ENCODE results near the gene SEC22C. TPM values are rescaled to one million over a fixed set of nuclear protein-coding genes. Genes with fewer than 3 reads are reported as not detected.

Gene SEC22C
- total RNA-seq, 4 donors from 2014 or later, result 20.5 to 35.6 (median 30.8) TPM

DNA sequence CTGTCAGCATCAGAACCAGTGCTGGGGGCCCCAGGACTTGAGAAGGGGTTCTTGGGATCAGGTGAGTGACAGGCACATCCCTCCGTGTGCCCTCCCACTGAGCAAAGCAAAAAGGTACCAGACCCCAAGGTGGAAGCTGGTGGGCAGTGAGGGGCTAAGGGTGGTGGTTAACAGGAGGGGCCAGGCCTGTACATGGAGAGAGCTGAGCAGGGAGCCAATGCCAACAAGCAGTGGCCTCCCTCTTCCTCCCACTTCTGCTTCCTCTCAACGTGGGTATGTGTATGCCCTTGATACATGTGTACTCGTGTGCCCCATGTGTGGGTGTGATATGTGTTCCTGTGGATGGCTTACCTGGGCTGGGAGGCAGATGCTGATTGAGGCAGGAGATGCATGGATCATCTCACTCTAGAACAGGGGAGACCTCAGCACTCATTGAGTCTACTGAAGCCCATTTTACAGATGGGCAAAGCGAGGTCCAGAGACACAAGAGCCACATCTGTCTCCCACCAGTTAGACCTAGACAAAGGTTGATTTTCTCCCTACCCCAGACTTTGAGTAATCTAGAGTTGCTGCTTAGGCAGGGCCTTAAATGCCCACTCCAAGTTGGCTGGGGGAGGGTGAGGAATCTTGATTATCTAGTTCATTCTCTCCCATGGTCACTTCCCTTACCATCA lies 78.4 kb downstream of the SEC22C start:
- intact Hi-C loops (cut with DNase I; ENCODE audit: low total_unique reads), result no loop called here
- DNase-seq (ENCODE audit: low spot score in 2 of 2), result peak; percentile 14 to 78
- WGBS, 2 donors, result 47 to 51% methylated on average over 4 of the region's 4 CpGs
- TF ChIP-seq, protein P1, sequence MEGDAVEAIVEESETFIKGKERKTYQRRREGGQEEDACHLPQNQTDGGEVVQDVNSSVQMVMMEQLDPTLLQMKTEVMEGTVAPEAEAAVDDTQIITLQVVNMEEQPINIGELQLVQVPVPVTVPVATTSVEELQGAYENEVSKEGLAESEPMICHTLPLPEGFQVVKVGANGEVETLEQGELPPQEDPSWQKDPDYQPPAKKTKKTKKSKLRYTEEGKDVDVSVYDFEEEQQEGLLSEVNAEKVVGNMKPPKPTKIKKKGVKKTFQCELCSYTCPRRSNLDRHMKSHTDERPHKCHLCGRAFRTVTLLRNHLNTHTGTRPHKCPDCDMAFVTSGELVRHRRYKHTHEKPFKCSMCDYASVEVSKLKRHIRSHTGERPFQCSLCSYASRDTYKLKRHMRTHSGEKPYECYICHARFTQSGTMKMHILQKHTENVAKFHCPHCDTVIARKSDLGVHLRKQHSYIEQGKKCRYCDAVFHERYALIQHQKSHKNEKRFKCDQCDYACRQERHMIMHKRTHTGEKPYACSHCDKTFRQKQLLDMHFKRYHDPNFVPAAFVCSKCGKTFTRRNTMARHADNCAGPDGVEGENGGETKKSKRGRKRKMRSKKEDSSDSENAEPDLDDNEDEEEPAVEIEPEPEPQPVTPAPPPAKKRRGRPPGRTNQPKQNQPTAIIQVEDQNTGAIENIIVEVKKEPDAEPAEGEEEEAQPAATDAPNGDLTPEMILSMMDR (IDR thresholded peaks at IDR 0.05), result no peak
- no peak for TF ChIP-seq POLR2A (IDR thresholded peaks at IDR 0.05)
- peak overlapping the region; percentile 27 for H3K4me3 ChIP-seq (ENCODE audit: low read depth, poor library complexity, severe bottlenecking)

DNA sequence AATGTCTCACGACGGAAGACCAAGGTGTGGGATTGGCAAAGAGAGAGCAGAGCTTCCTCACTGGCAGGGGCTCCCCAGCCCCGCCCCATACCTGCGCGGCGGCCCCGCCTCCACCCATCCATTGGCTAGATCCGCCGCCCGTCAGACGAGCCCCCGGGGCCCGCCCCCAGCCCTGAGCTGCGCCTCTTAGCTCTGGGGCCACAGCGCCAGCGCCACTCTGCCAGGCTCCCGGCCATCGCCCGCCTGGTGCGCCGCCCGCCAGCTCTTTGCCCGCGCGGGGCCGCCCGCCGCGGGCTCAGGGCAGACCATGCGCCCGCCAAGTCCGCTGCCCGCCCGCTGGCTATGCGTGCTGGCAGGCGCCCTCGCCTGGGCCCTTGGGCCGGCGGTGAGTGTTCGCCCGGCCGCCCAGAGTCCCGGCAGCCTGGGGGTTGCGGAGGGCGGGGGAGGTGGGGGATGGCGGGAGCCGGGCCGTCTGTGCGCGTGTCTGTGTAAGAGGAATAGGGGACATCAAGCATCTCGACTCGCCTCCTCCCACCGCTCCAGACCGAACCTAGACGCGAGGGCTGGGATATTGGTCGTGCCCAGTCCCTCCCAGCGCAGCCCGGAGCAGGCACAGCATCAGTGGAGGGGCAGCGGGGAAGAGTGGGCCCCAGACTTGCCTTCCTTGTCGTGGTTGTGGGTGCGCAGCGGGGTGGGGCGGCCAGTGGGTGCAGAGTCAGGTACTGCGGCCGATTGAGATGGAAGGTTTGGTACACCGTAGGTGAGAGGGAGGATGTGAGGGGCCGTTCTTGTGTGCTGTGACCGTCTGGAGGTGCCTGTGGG lies 79.1 kb downstream of the SEC22C start, which contains the start of gene VIPR1:
TSS of gene VIPR1 (plus strand) at position 215 of the 822 bp plus-strand sequence. CDS start at position 308, 93 bp downstream.
- H3K4me3 ChIP-seq (ENCODE audit: low read depth, poor library complexity, severe bottlenecking), result peak within 1 kb of the TSS; percentile 27
- WGBS, 2 donors, result 11 to 23% methylated on average over 35 of the region's 69 CpGs
- no peak for TF ChIP-seq POLR2A (IDR thresholded peaks at IDR 0.05)
- TF ChIP-seq, protein P1 (IDR thresholded peaks at IDR 0.05), result no peak
- intact Hi-C loops (cut with DNase I; ENCODE audit: low total_unique reads), result no loop called here
- DNase-seq (ENCODE audit: low spot score in 2 of 2), result peak; percentile 77 to 96

DNA sequence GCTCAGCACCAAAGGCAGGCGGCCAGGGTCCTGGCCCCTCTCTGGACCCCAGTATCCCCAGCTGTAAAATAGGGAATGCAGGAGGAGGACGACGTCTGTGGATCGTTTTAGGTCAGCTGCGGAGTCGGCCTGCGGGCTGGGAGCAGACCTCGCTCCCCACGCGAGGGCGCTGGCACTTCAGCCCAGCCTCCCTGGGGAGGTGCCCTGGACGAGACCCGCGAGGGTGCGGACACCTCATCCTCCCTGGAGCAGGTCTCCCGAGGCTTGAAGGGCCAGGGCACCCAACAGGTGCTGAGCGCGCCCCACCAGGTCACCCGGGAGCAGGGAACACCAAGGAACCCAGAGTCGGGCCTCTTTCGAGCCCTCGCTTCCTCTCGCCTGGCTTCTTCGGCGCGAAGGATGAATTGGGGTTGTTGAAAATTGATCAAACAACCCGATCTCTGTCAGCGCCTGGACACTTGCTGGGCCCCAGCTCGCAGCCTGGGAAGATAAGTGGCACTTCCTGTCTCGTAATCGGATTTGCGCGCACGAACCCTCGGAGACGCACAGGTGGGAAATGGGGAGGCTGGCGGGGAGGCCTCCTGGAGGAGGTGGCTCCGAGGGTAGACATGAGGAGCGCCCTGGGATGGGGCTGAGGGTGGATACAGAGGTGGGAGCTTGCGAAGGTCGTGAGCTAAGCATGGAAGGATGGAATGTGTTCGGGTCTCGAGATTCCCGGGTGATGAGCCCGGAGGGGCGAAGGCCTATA lies 79.9 kb downstream of the SEC22C start:
- intact Hi-C loops (cut with DNase I; ENCODE audit: low total_unique reads), result no loop called here
- peak overlapping the region; percentile 12 for H3K4me3 ChIP-seq (ENCODE audit: low read depth, poor library complexity, severe bottlenecking)
- DNase-seq (ENCODE audit: low spot score in 2 of 2), result peak; percentile 49 to 91
- 1% methylated on average over 35 to 36 of the region's 46 CpGs for WGBS, 2 donors
- TF ChIP-seq POLR2A (IDR thresholded peaks at IDR 0.05), result no peak
- TF ChIP-seq, protein P1 (IDR thresholded peaks at IDR 0.05), result no peak

DNA sequence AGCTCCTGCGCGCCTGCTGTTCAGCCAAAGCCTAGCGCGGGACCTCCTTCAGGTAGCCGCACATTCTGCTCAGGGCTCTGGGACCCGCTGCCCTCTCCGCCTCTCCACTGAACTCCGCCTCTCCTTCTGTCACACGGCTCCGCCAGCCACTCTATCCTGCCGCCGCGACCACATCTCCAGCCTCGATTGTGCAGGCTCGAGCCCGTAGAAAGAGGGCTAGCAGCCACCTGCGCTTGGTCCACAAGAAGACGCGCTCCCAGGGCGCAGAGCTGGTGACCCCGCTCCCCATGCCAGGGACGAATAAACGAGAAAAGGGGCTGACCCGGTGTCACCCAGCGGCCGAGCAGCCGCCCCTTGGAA lies 80.5 kb downstream of the SEC22C start:
- no peak overlapping the region for H3K4me3 ChIP-seq (ENCODE audit: low read depth, poor library complexity, severe bottlenecking)
- peak; percentile 18 to 86 for DNase-seq (ENCODE audit: low spot score in 2 of 2)
- no peak for TF ChIP-seq POLR2A (IDR thresholded peaks at IDR 0.05)
- TF ChIP-seq, protein P1 (IDR thresholded peaks at IDR 0.05), result no peak
- WGBS, 2 donors, result 17 to 32% methylated on average over 27 of the region's 27 CpGs
- intact Hi-C loops (cut with DNase I; ENCODE audit: low total_unique reads), result no loop called here

DNA sequence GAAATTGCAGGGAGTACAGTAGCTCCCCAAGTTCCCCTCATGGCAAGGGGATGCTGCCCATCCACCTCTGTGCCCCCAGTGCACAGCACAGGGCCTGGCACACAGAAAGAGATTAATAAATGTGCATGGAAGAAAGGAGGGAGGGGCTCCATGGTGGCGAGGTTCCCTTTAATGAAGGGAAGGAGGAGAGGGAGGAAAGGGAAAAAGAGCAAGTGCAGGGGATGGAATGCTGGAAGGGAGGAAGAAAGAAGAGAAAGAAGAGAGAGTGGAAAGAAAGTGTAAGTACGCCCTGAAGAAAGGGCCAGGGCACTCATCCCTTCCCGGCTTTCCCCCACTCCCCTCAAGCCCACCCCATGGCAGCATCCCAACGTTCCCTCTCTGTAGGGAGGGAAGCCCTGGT lies 80.9 kb downstream of the SEC22C start:
- no peak for DNase-seq (ENCODE audit: low spot score in 2 of 2)

More for the DNA sequence above, 80.9 kb downstream of the SEC22C start:
- H3K4me3 ChIP-seq (ENCODE audit: low read depth, poor library complexity, severe bottlenecking), result no peak overlapping the region
- no peak for TF ChIP-seq POLR2A (IDR thresholded peaks at IDR 0.05)
- TF ChIP-seq, protein P1 (IDR thresholded peaks at IDR 0.05), result no peak
- 52% methylated on average over 4 of the region's 4 CpGs for WGBS, 2 donors
- intact Hi-C loops (cut with DNase I; ENCODE audit: low total_unique reads), result no loop called here
